GM23338 (cell line): ENCODE data around the gene SPECC1L. TPM values are rescaled to one million over a fixed set of nuclear protein-coding genes. Genes with fewer than 3 reads are reported as not detected.

ENCODE experiments used
- ATAC-seq: fragments of 200-7000 bp; cut with Tn5 transposase; 3 replicates; pipeline ENCODE4 v1.9.1; 2020
- DNase-seq: peaks from one replicate; pipeline ENCODE4 v3.0.0-alpha.2; 2015; ENCODE audit warnings: low spot score
- H2AFZ ChIP-seq: fragments of 200-600 bp; sonication (generic); 2 replicates; pipeline ENCODE4 v1.8.0; 2016; ENCODE audit warnings: antibody characterized with exemption, mild to moderate bottlenecking, moderate library complexity
- H3F3A ChIP-seq: fragments of 200-600 bp; sonication (generic); replicated peaks from 2 replicates; pipeline ENCODE4 v1.8.0; 2017; ENCODE audit warnings: antibody characterized with exemption, mixed run types, low read depth
- H3K27ac ChIP-seq: fragments of 200-600 bp; sonication (generic); 2 replicates; pipeline ENCODE4 v1.6.1; 2016; ENCODE audit warnings: low read depth
- H3K27me3 ChIP-seq: fragments of 200-600 bp; sonication (generic); 2 replicates; pipeline ENCODE4 v1.8.0; 2016; ENCODE audit warnings: mild to moderate bottlenecking, mixed run types, moderate library complexity; ENCODE audit not compliant: insufficient read depth
- H3K36me3 ChIP-seq: fragments of 200-600 bp; sonication (generic); 2 replicates; pipeline ENCODE4 v1.8.0; 2016; ENCODE audit warnings: mild to moderate bottlenecking; ENCODE audit not compliant: insufficient read depth
- H3K4me1 ChIP-seq: fragments of 200-600 bp; sonication (generic); 2 replicates; pipeline ENCODE4 v1.8.0; 2016; ENCODE audit warnings: mild to moderate bottlenecking, moderate library complexity; ENCODE audit not compliant: insufficient read depth
- H3K4me2 ChIP-seq: fragments of 200-600 bp; sonication (generic); 2 replicates; pipeline ENCODE4 v1.7.1; 2017; ENCODE audit warnings: mixed run types
- H3K4me3 ChIP-seq: fragments of 200-600 bp; sonication (generic); 2 replicates; pipeline ENCODE4 v1.6.1; 2016; ENCODE audit warnings: mixed run types
- H3K79me2 ChIP-seq: fragments of 200-600 bp; sonication (generic); replicated peaks from 2 replicates; pipeline ENCODE4 v1.8.0; 2017; ENCODE audit warnings: mild to moderate bottlenecking; ENCODE audit not compliant: insufficient read depth
- H3K9me2 ChIP-seq: fragments of 200-600 bp; sonication (generic); 2 replicates; pipeline ENCODE4 v1.8.0; 2017; ENCODE audit not compliant: insufficient read depth
- H4K20me1 ChIP-seq: fragments of 200-600 bp; sonication (generic); replicated peaks from 2 replicates; pipeline ENCODE4 v1.8.0; 2017; ENCODE audit warnings: mild to moderate bottlenecking; ENCODE audit not compliant: insufficient read depth
- H3K27ac Mint-ChIP-seq: 2 replicates; pipeline ENCODE4 v1.8.0; 2020; ENCODE audit warnings: inconsistent platforms, mild to moderate bottlenecking, moderate library complexity, mixed read lengths
- H3K27me3 Mint-ChIP-seq: 3 replicates; pipeline ENCODE4 v1.8.0; 2022; ENCODE audit warnings: low read depth, mild to moderate bottlenecking, moderate library complexity, mixed read lengths, inconsistent platforms; ENCODE audit not compliant: insufficient read depth, poor library complexity
- H3K36me3 Mint-ChIP-seq: 3 replicates; pipeline ENCODE4 v1.8.0; 2021; ENCODE audit warnings: low read depth, mild to moderate bottlenecking, inconsistent platforms, moderate library complexity, mixed read lengths
- H3K4me1 Mint-ChIP-seq: 3 replicates; pipeline ENCODE4 v1.8.0; 2020; ENCODE audit warnings: mild to moderate bottlenecking, inconsistent platforms, mixed read lengths
- H3K4me3 Mint-ChIP-seq: 3 replicates; pipeline ENCODE4 v1.8.0; 2021; ENCODE audit warnings: moderate library complexity, mild to moderate bottlenecking, inconsistent platforms, mixed read lengths
- H3K9me3 Mint-ChIP-seq: 3 replicates; pipeline ENCODE4 v1.8.0; 2020; ENCODE audit warnings: moderate library complexity, mild to moderate bottlenecking, inconsistent platforms, mixed read lengths
- CREB1 ChIP-seq: fragments of 250-450 bp; sonication (Bioruptor Pico); IDR thresholded peaks from 2 replicates; pipeline ENCODE4 v1.5.0; 2020; ENCODE audit warnings: low read depth, mild to moderate bottlenecking, moderate library complexity
- CTCF ChIP-seq, 2 experiments: fragments of 200-600 bp in 1 of 2; sonication (generic) in 1 of 2; conservative IDR thresholded peaks; 2 replicates each; pipeline versions ENCODE4 v1.5.1 to v1.6.1; 2016 to 2017; ENCODE audit warnings: antibody characterized with exemption in 2 of 2, low read depth in 2 of 2, mild to moderate bottlenecking in 2 of 2, moderate library complexity in 1 of 2
- ETS1 ChIP-seq: IDR thresholded peaks from 2 replicates; pipeline ENCODE4 v1.6.1; 2016; ENCODE audit warnings: antibody characterized with exemption
- EZH2 ChIP-seq: fragments of 200-600 bp; sonication (generic); IDR thresholded peaks from one replicate; pipeline ENCODE4 v1.8.0; 2017; ENCODE audit warnings: antibody characterized with exemption, mild to moderate bottlenecking, low read depth; ENCODE audit not compliant: unreplicated experiment
- EZH2phosphoT487 ChIP-seq: fragments of 200-600 bp; sonication (generic); IDR thresholded peaks from one replicate; pipeline ENCODE4 v1.8.1; 2018; ENCODE audit warnings: antibody characterized with exemption; ENCODE audit not compliant: unreplicated experiment
- JUNB ChIP-seq: IDR thresholded peaks from one replicate; pipeline ENCODE4 v1.6.1; 2016; ENCODE audit warnings: antibody characterized with exemption; ENCODE audit not compliant: unreplicated experiment
- NANOG ChIP-seq: IDR thresholded peaks from 2 replicates; pipeline ENCODE4 v1.6.1; 2016; ENCODE audit warnings: antibody characterized with exemption, borderline replicate concordance
- POLR2AphosphoS5 ChIP-seq: IDR thresholded peaks from 2 replicates; pipeline ENCODE4 v1.6.1; 2016; ENCODE audit warnings: antibody characterized with exemption, low read depth
- REST ChIP-seq: IDR thresholded peaks from one replicate; pipeline ENCODE4 v1.6.1; 2018; ENCODE audit warnings: antibody characterized with exemption; ENCODE audit not compliant: unreplicated experiment
- STAT1 ChIP-seq: IDR thresholded peaks from one replicate; pipeline ENCODE4 v1.6.1; 2016; ENCODE audit warnings: antibody characterized with exemption; ENCODE audit not compliant: unreplicated experiment
- ZNF114 ChIP-seq: fragments of 250-450 bp; sonication (Bioruptor Pico); IDR thresholded peaks from 2 replicates; pipeline ENCODE4 v1.5.0; 2020; ENCODE audit warnings: mild to moderate bottlenecking, moderate library complexity
- ZNF331 ChIP-seq: fragments of 250-450 bp; sonication (Bioruptor Pico); IDR thresholded peaks from 2 replicates; pipeline ENCODE4 v1.5.0; 2020; ENCODE audit warnings: low read depth, mild to moderate bottlenecking, moderate library complexity
- ZNF462 ChIP-seq: fragments of 250-450 bp; sonication (Bioruptor Pico); IDR thresholded peaks from 2 replicates; pipeline ENCODE4 v1.5.0; 2020; ENCODE audit warnings: mild to moderate bottlenecking, moderate library complexity
- polyA plus RNA-seq: library from polyadenylated mRNA; unstranded; fragments of >200 nt; fragmentation: Nextera tagmentation; extraction: Ambion mirVana; gene quantifications from 2 replicates; pipeline ENCODE4 v1.2.1, GENCODE V29; 2016
- total RNA-seq: library from RNA; depleted of rRNA; stranded (reverse); fragments of >200 nt; shearing (Covaris generic); gene quantifications from 2 replicates; pipeline ENCODE4 v1.2.3, GENCODE V29; 2014

SPECC1L gene
- total and polyA plus RNA-seq, 2 experiments from 2014 or later, result 24.3 to 44.7 TPM

GRCh38 chr22:24412274-24412673, 141.6 kb downstream of the SPECC1L start:
- Mint-ChIP-seq H3K36me3 (peaks cover 20% of the 10 kb centered on the region; the same call in 2 of the 3 replicates), H3K27me3 (peaks cover 18% of the 10 kb centered on the region), H3K4me1 (peaks cover 5% of the 10 kb centered on the region), H3K27ac (no peak overlapping the region), H3K4me3 (no peak overlapping the region), H3K9me3 (no peaks in the 10 kb centered on the region)
- Histone ChIP-seq H3K4me3 (no peak overlapping the region), H3K4me2 (no peak overlapping the region), H3K4me1 (no peaks in the 10 kb centered on the region), H4K20me1 (no peaks in the 10 kb centered on the region; the same call in none of the 2 replicates), H3K79me2 (no peaks in the 10 kb centered on the region), H3K9me2 (no peaks in the 10 kb centered on the region), H3K27ac (no peak overlapping the region), H2AFZ (no peak overlapping the region), H3K27me3 (no peaks in the 10 kb centered on the region), H3K36me3 (no peaks in the 10 kb centered on the region), H3F3A (no peaks in the 10 kb centered on the region)
- ATAC-seq (no peak), DNase-seq (no peak)
- TF ChIP-seq ETS1 (no peak), ZNF114 (CRISPR knock-in tag) (no peak), CTCF (conservative IDR thresholded peaks at IDR 0.05; ENCODE audit: low read depth in 2 of 2) (no peak), STAT1 (no peak), EZH2 (no peak), ZNF462 (CRISPR knock-in tag) (no peak), JUNB (no peak), REST (no peak), CREB1 (CRISPR knock-in tag) (no peak), POLR2AphosphoS5 (no peak), EZH2phosphoT487 (no peak), ZNF331 (CRISPR knock-in tag) (no peak), NANOG (no peak)
